Fibroblast of peridontal ligament (primary cell): ENCODE data around the gene CALM1.

Experiments used
- DNase-seq: peaks from one replicate; pipeline ENCODE4 v3.0.0-alpha.2; 2010; ENCODE audit errors: extremely low read depth

The CALM1 gene

DNA sequence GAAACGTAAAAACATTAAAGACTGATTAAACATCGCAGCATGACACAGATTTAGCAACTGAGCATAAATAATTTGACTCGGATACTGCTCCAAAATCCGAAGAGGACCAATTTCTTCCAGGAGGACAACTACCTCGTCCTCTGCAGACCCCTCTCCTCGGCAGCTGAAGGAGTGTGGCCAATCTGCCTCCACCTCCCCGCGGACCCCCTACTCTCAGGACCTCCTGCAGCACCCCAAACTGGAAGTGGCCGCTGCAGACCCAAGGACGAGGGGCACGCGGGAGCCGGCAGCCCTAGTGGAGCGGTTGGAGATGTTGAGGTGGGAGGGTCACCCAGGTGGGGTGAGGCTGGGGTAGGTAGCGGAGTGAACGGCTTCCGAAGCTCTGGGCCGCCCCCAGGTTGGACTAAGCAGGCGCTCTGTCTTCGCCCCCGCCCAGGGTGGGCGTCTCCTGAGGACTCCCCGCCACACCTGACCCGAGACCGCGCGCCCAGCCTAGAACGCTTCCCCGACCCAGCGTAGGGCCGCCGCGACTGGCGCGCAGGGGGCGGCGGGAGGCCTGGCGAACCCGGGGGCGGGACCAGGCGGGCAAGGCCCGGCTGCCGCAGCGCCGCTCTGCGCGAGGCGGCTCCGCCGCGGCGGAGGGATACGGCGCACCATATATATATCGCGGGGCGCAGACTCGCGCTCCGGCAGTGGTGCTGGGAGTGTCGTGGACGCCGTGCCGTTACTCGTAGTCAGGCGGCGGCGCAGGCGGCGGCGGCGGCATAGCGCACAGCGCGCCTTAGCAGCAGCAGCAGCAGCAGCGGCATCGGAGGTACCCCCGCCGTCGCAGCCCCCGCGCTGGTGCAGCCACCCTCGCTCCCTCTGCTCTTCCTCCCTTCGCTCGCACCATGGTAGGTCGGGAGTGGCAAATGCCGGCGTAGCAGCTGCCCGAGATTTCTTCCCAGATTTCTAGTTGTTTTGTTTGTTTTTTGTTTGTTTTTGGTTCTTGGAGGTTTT, at the start of gene CALM1:
CALM1 (plus strand) TSS at position 689 of the 999 bp plus-strand sequence; CDS start at position 891, 202 bp downstream.
- DNase-seq, result peak; percentile 92

DNA sequence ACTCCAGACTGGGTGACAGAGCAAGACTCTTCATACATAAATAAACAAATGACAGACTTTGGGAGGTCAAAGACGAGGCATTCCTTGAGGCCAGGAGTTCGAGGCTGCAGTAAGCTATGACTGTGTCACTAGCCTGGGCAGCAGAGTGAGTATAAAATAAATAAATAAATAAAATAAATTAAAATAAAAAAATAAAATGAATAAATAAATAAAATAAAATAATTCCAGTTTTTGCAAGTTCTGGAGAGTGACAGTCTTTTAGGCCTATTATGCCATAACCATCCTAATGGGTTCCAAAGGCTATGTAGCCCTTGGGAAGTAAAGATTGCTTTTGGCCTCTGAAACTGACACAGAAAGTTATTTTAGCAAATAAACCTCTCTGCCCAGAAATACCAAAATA, 48.6 kb upstream of the CALM1 start:
- DNase-seq, result no peak

DNA sequence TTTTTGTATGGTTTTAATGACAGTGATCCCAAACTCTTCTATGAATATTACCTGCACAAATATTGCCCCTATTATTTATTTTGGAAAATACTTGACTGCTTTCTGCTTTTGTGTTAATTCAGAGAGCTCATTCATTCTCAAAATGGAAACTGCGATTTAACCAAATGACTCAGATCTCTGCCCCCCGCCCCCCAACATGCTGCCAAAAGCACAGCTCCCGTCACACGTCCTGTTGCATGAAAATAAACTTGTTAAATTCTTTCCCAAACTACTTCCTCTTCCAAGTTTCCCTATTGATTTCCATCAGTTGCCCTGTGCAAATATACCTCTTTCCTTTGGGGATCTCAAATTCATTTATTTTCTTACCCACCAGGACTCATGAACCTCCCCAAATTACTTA, 47.1 kb upstream of the CALM1 start:
- DNase-seq, result no peak

DNA sequence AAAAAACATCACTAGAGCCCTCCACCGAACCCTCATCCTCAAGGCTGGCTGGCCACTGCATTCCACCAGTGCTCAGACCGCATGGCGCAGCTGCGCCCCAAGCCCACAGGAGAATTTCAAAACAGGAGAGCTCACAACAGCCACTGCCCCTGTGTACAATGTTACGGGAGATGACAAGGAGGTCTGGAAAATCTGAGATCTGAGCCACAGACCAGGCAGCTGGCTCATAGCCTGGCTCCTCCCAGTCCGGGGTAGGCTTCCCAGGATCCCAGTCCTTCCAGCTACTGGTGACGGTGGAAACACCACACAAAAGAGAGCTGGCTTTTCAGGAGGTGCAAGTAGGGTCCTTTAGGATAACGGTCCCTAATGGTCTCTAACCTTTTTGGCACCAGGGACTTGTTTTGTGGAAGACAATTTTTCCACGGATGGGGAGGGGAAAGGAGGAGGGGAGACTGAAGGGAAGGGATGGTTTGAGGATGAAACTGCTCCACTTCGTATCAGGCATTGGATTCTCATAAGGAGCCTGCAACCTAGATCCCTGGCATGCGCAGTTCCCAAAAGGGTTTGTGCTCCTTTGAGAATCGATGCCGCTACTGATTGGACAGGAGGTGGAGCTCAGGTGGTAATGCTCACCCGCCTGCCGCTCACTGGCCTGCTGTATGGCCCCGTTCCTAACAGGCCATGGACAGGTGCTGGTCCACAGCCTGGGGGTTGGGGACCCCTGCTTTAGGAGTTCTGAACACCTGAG, 42.1 kb upstream of the CALM1 start:
- no peak for DNase-seq

DNA sequence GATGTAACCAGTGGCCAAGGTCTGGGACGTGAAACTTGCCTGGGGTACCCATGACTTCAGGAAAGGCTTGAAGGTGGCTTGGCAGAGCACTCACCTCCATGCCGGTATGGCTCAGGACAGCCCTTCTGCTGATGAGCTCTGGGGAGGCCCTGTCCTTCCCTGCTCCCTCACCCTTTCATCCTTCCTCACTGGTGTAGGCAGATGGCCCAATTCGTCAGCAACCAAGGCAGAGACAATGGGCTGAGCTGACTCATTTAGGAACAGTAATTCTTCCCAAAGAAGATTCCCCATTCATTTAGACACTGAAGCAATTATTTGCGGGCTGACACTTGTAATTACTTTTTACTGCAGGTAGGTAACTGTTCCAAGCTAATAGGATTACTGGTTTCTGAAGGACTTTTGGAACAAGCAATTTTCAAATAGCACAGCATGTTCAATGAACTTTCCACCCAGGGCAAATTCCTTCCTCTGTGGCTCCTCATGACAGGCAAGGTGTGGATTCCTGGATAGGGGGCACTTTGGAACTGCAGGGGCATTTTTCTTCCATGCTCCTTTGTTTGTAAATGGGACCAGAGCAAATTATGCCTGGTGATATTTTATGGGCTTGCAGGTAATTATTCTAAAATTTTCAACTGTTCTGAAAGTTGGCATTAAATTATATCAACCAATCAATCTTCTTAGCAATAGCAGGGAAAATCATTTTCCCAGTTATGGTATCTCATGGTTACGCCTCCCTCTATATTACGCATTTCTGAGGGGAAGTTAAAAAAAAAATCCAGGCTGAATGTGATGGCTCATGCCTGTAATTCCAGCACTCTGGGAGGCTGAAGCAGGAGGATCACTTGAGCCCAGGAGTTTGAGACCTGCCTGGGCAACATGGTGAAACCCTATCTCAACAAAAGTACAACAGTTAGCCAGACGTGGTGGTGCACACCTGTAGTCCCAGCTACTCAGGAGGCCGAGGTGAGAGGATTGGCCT, 41.0 kb upstream of the CALM1 start:
- DNase-seq, result no peak

DNA sequence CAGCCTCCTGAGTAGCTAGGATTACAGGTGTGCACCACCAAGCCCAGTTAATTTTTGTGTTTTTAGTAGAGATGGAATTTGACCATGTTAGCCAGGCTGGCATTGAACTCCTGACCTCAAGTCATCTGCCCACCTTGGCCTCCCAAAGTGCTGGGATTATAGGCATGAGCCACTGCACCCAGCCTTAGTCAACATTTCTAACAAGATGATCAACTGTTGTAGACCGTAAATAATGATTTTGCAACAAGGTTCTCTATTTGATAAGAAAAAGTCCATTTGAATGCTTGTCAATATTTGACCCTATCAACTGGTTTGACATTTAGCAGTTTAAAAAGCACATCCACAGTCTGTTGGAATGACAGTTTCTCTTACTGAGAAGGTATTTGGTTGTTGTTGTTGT, 39.9 kb upstream of the CALM1 start:
- DNase-seq, result no peak

DNA sequence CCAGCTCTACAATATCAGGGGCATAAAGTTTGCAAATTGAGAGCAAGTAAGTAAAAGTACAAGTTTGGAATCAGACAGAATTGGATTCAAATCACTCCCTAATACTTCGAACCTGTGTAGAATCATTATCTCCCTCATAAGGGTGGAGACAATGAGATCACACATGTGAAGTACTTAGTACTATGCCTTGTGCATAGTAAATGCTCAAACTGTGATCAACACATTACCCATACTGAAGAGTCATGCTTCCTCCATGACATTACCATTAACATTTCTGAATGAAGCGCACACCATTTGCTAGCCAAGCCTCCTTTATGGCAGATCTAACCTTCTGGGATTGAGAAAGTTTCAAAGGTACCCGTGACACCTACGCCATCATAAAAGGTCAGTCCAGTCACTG, 38.5 kb upstream of the CALM1 start:
- no peak for DNase-seq

DNA sequence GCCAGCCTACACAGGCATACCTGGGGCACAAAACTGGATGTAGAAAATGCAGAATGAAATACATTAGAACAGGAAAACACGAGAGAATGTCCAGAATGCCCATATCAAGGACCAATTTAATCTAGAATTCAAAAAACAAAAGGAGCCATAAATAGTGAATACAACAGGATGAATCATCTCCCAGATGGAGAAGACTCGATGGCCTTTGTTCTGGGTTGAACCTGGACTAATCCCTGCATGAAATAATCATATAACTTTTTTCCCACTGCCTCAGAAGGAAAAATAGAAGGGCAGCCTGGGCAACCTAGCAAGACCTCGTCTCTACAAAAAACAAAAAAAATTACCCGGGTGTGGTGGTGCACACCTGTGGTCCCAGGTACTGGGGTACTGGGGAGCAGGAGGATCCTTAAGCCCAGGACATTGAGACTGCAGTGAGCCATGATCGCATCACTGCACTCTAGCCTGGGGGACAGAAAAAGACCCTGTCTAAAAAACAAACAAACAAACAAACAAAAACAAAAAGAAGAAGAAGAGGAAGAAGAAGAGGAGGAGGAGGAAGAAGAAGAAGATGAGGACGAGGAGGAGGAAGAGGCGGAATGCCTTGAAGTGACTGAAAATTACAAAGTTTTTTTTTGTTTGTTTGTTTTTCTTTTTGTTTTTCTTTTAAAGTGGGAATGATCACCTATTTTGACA, 34.8 kb upstream of the CALM1 start:
- DNase-seq, result no peak

DNA sequence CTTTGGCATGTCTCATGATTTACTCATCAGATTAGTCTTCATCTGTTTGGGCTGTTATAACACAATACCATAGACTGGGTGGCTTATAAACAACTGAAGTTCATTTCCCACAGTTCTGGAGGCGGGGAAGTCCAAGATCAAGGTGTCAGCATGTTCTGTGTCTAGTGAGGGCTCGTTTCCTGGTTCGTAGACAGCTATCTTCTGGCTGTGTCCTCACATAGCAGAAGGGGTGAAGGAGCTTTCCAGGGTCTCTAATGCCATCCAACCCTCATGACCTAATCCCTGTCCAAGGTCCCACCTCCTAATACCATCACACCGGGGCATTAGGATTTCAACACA, 34.3 kb upstream of the CALM1 start:
- DNase-seq, result no peak

DNA sequence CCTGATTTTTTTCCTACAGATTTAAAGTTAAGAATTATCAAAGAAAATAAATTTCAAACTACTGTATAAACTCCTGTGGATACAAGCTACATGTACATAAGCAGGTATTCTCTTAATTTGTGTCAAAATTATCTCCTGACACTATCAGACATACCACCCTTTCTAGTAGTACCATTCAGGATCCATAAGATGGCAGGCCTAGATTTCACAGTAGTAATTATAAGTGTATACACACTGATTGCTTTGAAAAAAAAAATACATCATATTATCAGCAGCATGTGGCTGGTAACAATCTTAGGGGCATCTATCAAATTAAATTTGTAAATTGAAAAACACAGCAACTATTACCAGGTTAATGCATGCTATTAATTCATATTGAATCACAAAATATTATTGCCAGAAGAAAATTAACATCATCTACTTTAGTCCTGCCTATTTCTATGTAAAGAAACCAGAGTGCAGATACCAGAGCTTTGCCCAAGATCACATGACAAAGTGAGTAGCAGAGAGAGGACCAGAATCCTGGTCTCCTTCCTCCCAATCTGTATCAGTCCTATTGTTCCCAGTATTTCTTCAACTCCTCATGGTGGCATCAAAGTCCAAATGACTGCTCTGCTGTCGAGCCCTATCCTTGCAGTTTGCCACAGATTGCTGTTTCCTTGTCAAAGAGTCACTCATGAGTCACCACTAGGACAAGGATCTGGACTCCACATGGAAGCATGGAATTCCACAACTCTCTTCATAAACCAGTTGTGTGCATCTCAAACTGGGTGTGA, 27.7 kb upstream of the CALM1 start:
- peak; percentile 31 for DNase-seq

DNA sequence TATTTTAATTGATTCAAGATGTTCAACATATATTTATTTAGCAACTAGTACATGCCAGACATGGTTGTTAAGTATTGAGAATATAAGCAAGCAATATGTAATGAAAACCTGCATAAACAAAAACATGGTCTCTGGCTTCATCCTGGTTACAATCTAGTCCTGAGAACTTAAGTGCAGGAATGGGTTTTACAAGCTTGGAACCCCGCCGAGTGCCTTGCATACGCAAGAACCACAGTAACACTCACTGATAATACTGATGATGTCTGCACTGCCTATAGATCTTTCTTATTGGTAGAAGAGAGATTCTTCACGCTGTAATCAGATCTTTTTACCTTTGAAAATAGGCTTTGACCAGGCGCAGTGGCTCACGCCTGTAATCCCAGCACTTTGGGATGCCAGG, 22.9 kb upstream of the CALM1 start:
- DNase-seq, result no peak

DNA sequence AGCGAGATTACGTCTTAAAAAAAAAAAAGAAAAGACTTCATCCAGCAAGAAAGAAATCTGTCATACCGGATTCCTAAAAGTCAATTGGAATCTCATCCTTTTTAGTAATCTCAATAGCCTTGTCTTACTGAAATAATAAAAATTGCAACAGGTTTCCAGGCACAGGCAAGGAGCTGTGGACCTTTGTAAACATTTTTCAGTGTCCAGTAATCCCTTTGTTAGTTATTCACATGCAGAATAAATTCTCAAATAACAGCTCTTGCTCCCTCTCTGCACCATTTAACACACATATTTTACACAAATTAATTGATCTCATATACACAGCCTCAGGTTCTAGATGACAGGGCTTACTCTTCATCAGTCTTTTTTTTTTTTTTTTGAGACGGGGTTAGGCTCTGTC, 22.0 kb upstream of the CALM1 start:
- no peak for DNase-seq

DNA sequence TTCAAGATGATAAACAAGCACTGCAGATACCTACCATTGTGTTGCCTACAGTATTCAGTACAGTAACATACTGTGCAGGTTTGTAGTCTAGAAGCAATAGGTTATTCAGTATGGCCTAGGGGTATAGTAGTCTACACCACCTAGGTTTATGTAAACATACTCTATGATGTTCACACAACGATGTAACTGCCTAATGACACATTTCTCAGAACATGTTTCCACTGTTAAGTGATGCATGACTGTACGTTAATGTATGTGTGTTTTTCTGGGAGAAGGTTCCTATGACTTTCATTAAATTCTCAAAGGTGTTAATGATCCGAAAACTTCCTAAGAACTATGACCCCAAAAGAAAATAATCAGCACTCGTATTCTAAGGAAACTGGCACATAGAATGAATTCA, 20.9 kb upstream of the CALM1 start:
- DNase-seq, result no peak

DNA sequence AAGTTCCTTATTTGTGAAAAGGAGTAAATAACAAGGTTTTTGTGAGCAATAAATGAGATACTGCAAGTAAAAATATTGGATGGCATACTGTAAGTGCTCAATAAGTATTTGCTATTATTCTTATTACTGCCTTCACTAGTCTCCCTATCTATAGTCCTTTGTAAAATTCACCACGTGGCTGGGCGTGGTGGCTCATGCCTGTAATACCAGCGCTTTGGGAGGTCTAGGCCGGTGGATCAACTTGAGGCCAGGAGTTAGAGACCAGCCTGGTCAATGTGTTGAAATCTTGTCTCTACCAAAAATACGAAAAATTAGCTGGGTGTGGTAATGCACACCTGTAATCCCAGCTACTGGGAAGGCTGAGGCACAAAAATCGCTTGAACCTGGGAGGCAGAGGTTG, 18.6 kb upstream of the CALM1 start:
- DNase-seq, result no peak

DNA sequence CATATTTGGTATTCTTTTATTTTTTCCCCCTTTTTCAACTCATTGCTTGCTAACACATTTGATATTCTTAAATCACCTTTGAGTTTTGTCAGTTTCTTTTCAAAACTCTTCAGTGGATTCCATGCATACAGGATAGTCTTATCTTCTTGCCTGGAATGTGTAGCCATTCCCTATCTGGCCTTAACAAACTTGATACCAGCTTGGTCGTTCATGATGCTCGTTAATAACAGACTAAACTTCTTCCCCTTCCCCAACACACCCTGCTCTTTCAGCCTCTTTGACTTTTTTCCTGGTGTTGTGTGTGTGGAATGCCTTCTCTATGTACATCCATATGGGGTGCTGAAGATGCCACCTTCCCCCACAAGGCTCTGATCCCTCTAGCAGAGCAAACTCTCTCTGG, 17.7 kb upstream of the CALM1 start:
- DNase-seq, result no peak

DNA sequence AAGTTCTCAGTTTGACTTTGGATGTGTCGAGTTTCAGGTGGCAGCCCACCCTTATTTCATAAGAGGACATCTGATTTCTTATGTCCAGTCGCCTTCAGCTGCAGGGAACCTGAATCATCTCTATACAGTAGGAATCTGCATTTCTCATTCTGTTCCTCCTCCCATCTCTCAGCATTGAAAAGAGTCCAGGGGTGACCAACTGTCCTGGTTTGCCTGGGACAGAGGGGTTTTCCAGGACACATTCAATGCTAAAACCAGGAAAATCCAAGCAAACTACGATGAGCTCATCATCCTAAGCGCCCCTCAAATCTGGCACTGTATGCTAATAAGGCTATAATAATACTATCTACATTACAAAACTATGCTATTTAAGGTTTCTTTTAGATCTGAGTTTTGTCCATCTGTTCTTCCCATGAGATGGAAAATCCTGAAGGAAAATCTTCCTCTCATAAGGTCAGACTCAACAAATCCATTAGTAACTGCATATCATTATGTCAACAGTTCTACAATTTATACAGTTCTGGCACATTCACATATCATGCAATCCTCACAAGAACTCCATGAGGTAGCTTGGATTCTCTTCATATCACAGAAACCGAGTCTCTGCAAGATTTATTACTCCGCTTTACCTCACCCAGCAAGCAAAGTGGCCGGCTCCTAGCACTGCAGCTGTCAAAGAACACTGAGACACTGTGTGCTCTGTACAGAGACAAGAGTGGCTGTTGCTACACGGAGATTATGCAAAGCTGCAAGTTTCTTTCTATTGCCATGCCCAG, 15.6 kb upstream of the CALM1 start:
- no peak for DNase-seq

DNA sequence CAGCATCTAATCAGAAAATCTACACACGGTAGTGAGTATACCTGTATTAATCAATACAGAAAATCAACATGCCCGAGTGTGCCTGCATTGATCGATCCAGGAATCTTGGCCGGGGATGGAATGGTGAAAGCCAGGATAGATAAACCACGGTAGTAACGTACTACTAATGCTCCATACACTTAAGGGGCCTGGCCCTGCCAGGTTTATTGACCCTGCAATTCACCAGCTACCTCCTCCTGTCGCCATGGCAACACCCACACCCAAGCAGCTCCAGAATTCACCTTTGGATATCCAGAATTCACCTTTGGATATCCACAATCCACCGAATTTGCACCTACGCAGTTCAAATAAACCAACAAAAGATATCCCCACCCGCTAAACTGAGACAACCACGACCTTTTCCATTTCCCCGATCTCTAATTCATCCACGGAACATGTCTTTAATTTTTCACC, 14.8 kb upstream of the CALM1 start:
- DNase-seq, result no peak

DNA sequence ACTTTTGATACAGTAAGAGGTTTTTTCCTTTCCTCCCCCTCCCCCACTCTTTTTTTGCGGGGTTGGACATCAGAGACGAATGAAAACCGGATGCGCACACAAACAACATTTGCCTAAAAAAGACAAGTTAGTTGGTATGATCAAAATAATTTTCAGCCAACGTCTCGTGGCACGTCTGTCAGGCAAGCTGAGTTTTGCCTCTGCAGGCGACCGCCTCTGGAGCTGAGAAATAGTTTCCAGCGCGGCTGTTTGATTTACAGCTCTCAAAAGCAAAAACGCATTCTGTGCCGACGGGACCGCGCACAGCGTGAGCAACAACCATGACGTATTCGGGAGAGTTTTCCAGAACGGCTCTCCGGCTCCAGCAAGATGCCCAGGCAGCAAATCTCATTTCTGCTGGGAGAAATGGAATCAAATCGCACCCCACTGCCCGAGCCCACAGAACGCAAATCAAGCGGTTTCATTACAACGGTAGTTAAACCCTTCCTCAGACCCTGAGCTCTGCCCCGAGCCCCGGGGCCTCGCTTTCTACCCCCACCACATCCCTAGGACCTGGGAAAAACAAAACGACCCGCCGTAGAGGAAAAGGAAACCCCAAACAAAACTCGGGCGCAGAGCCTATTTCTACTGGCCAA, 14.2 kb upstream of the CALM1 start:
- DNase-seq, result peak; percentile 86

DNA sequence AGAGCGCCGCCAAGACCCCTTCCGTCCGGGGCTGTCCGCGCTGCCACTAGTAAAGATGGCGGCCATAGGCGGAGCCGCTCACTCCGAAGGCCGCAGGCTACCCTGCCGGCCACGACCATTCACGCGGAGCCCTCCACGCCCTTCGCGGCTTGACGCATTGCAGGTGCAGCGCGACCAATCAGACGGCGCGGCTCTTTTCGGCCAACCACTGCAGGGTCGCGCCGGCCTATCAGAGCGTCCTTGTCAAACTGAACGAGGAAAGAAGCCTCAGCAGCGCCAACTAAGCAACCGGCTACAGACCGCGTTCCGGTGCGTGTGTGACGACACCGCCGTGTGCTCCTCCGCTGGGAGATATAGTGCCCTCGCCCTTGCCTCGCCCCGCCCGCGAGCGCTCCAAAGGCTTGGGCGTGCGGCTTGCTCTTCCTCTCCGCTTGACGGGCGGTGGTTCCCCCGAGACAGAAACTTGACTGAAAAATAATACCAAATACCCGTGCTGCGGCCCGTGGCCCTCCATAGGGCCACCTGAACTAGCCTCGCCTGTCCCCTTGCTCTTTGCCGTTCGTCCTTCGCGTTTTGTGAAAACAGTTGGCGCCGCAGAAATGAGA, 13.6 kb upstream of the CALM1 start:
- peak; percentile 99 for DNase-seq
